Smooth muscle cell of trachea (primary cell): ENCODE results near the gene C17orf113. TPM values are rescaled to one million over a fixed set of nuclear protein-coding genes. Genes with fewer than 3 reads are reported as not detected.

Source experiments
- total RNA-seq: library from RNA; depleted of rRNA; stranded (reverse); fragments of >200 nt; gene quantifications from 2 replicates; pipeline ENCODE4 v1.2.1, GENCODE V29; 2014

C17orf113 gene
- 0.15 and 0.17 TPM in 2 replicates for total RNA-seq

DNA sequence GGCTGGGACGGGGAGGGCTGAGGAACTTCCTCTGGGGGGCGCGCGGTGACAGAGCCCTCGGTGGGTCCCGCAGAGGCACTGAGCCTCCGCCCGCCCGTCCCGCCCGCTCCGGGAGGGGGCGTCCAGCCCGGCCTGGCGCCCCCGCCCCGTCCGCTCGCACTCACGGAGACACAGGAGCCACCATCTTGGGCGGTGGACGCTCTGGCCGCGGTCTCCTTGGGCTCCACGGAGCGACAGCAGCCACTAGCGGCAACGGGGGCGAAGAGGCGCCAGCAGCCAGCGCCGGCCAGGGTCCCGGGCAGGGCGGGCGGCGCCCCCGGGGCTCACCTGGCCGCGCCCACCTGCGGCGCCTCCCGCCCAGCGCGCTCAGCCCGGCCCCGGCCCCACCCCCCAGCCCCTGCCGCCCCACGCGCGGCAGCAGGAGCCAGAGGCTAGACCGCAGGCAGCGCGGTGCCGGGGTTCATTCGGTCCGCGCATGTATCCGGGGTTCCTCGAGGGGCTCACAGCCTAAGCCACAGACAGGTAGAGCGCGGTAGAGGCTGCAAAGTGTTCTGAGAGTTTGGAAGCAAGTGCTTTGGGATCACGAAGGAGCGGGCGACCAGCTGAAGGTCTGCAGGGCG lies at the start of gene C17orf113:
Gene C17orf113 (minus strand): TSS at position 209 of the 620 bp plus-strand sequence. CDS start 7,225 bp downstream, outside the sequence.

DNA sequence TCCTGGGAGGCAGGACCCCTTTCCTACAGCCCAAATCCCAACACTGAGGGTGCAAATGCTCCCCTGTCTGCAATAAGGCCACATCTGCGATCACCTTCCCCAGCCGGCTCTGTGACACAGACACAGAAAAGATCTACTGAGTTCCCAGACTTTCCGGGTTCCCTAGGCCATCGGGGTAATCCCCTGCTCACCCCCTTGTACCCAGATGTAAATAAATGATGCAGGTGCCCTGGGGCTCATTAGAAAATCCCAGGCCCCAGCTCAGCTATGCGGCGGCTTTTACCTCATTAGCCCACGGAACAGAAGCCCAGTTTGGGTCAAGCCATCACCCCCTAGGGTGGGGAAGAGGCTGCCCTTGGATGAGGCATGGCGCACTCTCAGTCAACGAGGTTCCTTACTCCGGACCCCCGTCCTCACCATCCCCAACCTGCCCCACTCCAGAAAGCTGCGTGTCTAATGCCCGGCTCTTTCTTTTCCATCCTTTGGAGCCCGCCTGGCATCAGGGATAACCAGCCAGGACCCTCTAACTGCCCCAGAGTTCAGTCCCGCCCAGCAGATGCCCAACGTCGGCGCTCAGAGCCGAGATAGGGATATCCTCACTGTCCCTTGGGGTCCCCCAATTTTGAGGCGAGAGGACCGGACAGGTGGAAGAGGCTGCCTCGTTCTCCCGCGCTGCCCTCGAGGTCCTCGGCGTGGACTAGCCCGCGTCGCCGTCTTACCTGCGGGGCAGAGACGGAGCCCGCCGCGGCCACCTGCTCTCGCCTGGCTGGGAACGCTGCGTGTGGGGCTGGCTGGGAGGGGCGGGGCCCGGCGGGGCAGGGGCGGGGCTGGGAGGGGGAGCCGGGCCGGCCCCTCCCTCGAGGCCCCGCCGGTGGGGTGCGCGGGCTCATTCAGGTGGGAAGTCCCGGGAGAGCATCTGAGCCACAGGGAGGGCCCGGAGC lies 47.6 kb upstream of the C17orf113 start, which contains the start of gene ZNF385C:
Gene ZNF385C (minus strand): TSS at position 783 of the 941 bp plus-strand sequence. CDS start 35,417 bp downstream, outside the sequence.

DNA sequence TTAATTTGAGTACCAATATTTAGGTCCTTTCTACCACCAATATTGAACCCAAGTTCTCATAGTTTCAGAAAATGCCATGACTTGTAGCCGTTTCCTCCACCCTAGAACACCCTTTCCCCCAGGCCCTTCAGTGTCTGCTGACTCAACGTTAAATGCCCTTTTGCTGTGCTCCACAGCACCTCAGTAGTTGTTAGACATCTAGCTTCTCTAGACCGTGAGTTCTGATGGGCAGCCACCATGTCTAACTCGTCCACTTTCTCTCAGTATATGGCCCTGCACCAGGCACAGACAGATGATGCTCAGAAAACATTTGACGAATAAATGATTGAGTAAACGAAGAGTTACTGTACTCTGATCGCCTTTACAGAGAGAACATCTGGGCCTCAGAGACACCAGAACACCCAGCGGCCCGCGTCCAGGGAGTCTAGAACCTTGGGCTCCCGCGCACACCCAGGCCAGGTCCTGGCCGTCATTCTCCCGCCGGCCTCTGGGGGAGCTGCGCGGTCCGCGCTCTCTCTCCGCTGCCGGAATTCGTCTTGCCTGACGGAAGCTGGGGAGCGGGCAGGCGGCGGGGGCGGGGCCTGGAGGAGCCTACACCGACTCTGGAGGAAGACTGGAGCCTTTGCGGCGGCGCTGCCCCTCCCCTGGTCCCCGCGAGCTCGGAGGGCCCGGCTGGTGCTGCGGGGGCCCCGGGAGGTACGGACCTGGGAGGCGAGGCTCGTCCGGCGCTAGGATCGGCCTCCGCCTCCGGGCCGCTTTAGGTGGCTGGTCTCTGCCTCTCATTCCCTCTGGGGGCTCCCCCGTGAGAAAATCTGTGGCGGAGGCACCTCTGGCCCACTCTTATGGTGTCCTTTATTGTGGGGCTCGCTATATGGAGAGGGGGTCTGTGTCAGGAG lies 30.6 kb downstream of the C17orf113 start, which contains the start of gene NKIRAS2:
Gene NKIRAS2 (plus strand): TSS at position 582 of the 896 bp plus-strand sequence. CDS start 1,488 bp downstream, outside the sequence.

DNA sequence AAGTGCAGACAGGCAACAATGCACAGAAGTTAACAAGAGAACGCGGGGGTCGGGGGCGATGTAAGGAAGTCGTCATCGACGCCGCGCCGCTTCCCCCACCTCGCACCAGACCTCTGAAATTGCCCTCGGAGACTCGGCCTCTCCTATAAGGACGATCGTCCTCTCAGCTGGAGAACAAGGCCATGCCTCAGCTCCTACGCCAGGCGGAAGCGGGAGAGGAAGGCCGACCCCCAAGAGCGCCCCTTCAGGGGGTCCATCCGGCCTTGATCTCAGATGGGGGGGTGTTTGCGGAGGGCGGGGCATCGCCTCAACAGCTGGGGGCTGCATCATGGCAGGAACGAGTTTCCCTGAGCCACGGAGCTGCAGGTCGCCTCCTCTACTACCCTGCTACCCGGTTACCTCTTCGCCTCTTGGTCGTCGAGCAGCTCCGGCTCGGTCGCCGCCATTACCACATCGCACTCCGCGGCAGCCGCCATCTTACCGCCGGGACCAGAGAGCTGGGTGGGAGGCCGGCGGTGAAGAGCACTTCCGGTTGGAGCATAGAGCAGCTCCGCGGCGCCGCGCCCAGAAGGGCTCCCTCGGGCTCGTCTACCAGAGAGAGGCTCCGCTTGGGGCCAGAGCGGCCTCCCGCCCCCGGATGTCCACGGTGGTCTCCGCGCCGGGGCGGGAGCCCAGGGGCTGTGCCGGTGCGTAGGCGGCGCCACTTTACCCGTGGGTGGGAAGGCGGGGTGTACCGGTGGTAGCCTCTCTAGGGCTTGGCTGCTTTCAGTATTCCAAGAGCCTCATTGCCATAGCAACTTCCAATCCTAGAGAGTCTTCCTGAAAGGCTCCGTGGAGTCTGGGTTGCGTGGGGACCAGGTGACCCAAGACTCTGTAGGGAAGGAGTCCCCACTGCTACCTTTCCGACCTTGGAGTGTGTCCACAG lies 33.2 kb downstream of the C17orf113 start, which contains the start of gene DNAJC7:
Gene DNAJC7 (minus strand): TSS at position 499 of the 925 bp plus-strand sequence. CDS start 23 bp downstream, at position 476.

Other genes starting within 250 kb of the C17orf113 start
- 41.6 and 64.2 TPM in 2 replicates for gene P3H4, start 238.7 kb downstream of the C17orf113 start, total RNA-seq
- gene FKBP10, start 237.6 kb downstream of the C17orf113 start, total RNA-seq, result 407 and 587 TPM in 2 replicates
- 54.1 and 80.7 TPM in 2 replicates for gene NT5C3B, start 214.4 kb downstream of the C17orf113 start, total RNA-seq
- gene KLHL10, start 212.8 kb downstream of the C17orf113 start, total RNA-seq, result 0.17 and 0.29 TPM in 2 replicates
- 28.7 and 33.2 TPM in 2 replicates for gene KLHL11, start 185.2 kb downstream of the C17orf113 start, total RNA-seq
- 171 and 230 TPM in 2 replicates for gene ACLY, start 131.7 kb downstream of the C17orf113 start, total RNA-seq
- 0.33 and 1.3 TPM in 2 replicates for gene ODAD4, start 120.0 kb downstream of the C17orf113 start, total RNA-seq
- 63.4 and 90.5 TPM in 2 replicates for gene CNP, start 83.8 kb downstream of the C17orf113 start, total RNA-seq
- 52.6 and 72.0 TPM in 2 replicates for gene DNAJC7, start 33.2 kb downstream of the C17orf113 start, total RNA-seq
- 16.3 and 30.4 TPM in 2 replicates for gene NKIRAS2, start 30.5 kb downstream of the C17orf113 start, total RNA-seq
- not detected in 2 replicates for gene ZNF385C, start 47.9 kb upstream of the C17orf113 start, total RNA-seq
- gene DHX58, start 62.1 kb upstream of the C17orf113 start, total RNA-seq, result 17.2 and 25.6 TPM in 2 replicates
- gene KAT2A, start 70.8 kb upstream of the C17orf113 start, total RNA-seq, result 7.0 and 10.8 TPM in 2 replicates
- gene HSPB9, start 72.2 kb upstream of the C17orf113 start, total RNA-seq, result not detected in 2 replicates
- gene RAB5C, start 104.4 kb upstream of the C17orf113 start, total RNA-seq, result 82.9 and 87.3 TPM in 2 replicates
- gene KCNH4, start 130.5 kb upstream of the C17orf113 start, total RNA-seq, result under 0.01 TPM in 1 of 2 replicates, not detected in the other
- not detected in 2 replicates for gene HCRT, start 134.9 kb upstream of the C17orf113 start, total RNA-seq
- 16.1 and 30.3 TPM in 2 replicates for gene GHDC, start 143.9 kb upstream of the C17orf113 start, total RNA-seq
- gene STAT5B, start 225.8 kb upstream of the C17orf113 start, total RNA-seq, result 25.2 and 31.6 TPM in 2 replicates
- gene STAT5A, start 237.9 kb upstream of the C17orf113 start, total RNA-seq, result 23.0 and 67.6 TPM in 2 replicates